ENCODE data around the gene CCNQ. TPM values are rescaled to one million over a fixed set of nuclear protein-coding genes. Genes with fewer than 3 reads are reported as not detected.

CCNQ gene
- total and polyA plus RNA-seq, 2 donors (not counting 3 experiments of a cell fraction or from before 2014, with no cell fraction given) = 21.3 to 37.0 TPM

GRCh38 chrX:153647461-153648357 lies 48.8 kb upstream of the CCNQ start:
- intact Hi-C loops (cut with micrococcal nuclease) = no loop called here
- dilution Hi-C loops (cut with MboI; ENCODE audit: extremely low pct_ligation_motif_present, low sequenced_read_pairs) = no loop called here

GRCh38 chrX:153646620-153647373 lies 47.9 kb upstream of the CCNQ start, which contains the start of gene DUSP9:
TSS of gene DUSP9 (plus strand) at chrX:153647203. CDS start at chrX:153647954, 751 bp downstream.
- no peak within 1 kb of the TSS for H3K27ac ChIP-seq (ENCODE audit: insufficient read depth, low read depth, low read length)
- H3K9me1 ChIP-seq (replicated peaks; ENCODE audit: control insufficient read depth, extremely low read depth, insufficient read depth, low read length) = no peaks in the 10 kb centered on the region
- no TSS peak for BruUV-seq (replicated peaks)
- H3K9me3 ChIP-seq (replicated peaks; ENCODE audit: control insufficient read depth, insufficient read depth, low read length) = no peaks in the 10 kb centered on the region
- no peaks in the 10 kb centered on the region for H3K79me2 ChIP-seq (ENCODE audit: control insufficient read depth, insufficient read depth, low read length)
- H4K20me1 ChIP-seq (replicated peaks; ENCODE audit: control insufficient read depth, extremely low read depth, insufficient read depth, low read length) = no peaks in the 10 kb centered on the region
- CTCF ChIA-PET = interaction anchor here (0.6 to 2.8 kb wide), 4 partner anchors 10 to 37 kb away, joined by 3 to 11 read pairs (median 4); no protein-coding TSS in a partner anchor
- H2AFZ ChIP-seq (ENCODE audit: low read depth, low read length) = no peak within 1 kb of the TSS
- H3K4me3 ChIP-seq (replicated peaks in 1 of 3; ENCODE audit: insufficient read depth in 1 of 3, low read depth in 1 of 3, low read length in 3 of 3) = no peak within 1 kb of the TSS
- DNase-seq (ENCODE audit: low read depth, low spot score) (peak; percentile 17), FAIRE-seq (peak; percentile 65)
- no peaks in the 10 kb centered on the region for H3K36me3 ChIP-seq (ENCODE audit: control insufficient read depth in 2 of 2, extremely low read depth in 1 of 2, insufficient read depth in 2 of 2, low read length in 2 of 2)
- no peaks in the 10 kb centered on the region for H3K4me1 ChIP-seq (ENCODE audit: control insufficient read depth, extremely low read depth, insufficient read depth, low read length)
- intact Hi-C loops (cut with micrococcal nuclease) (no loop called here), dilution Hi-C loops (cut with MboI; ENCODE audit: extremely low pct_ligation_motif_present, low sequenced_read_pairs) (no loop called here)
- H3K4me2 ChIP-seq (ENCODE audit: insufficient read depth, low read length) = no peak within 1 kb of the TSS
- peaks cover 48 to 50% of the 10 kb centered on the region in 2 experiments for H3K27me3 ChIP-seq (ENCODE audit: control insufficient read depth in 2 of 2, insufficient read depth in 2 of 2, low read length in 2 of 2)
- POLR2A ChIA-PET = no interaction called here
- no peak within 1 kb of the TSS for H3K9ac ChIP-seq (replicated peaks; ENCODE audit: extremely low read depth, insufficient read depth, low read length)
- TF ChIP-seq FOS (IDR thresholded peaks at IDR 0.05; ENCODE audit: borderline replicate concordance, insufficient read depth, low read length) (no peak), EZH2 (IDR thresholded peaks at IDR 0.05; ENCODE audit: borderline replicate concordance, low read depth, low read length, severe bottlenecking) (no peak), POLR2A (IDR thresholded peaks at IDR 0.05; ENCODE audit: low read depth, low read length) (no peak), JUN (IDR thresholded peaks at IDR 0.05; ENCODE audit: borderline replicate concordance, insufficient read depth, insufficient read length, low read depth) (no peak), GATA2 (IDR thresholded peaks at IDR 0.05; ENCODE audit: insufficient read depth, insufficient read length, low read depth, low read length) (no peak), CTCF (IDR thresholded peaks at IDR 0.05; ENCODE audit: extremely low read depth in 1 of 2, insufficient read depth in 1 of 2, low read depth in 1 of 2, low read length in 2 of 2) (no peak), POLR2AphosphoS5 (IDR thresholded peaks at IDR 0.05; ENCODE audit: insufficient read depth, low read depth, low read length) (no peak), MAX (IDR thresholded peaks at IDR 0.05; ENCODE audit: insufficient read depth, insufficient read length) (no peak), MYC (IDR thresholded peaks at IDR 0.05; ENCODE audit: low read depth, low read length) (no peak)

More at GRCh38 chrX:153647461-153648357, 48.8 kb upstream of the CCNQ start:
- no TSS peak for BruUV-seq (replicated peaks)
- H3K9ac ChIP-seq (replicated peaks; ENCODE audit: extremely low read depth, insufficient read depth, low read length) = no peak overlapping the region
- H3K4me2 ChIP-seq (ENCODE audit: insufficient read depth, low read length) = no peak overlapping the region
- no peaks in the 10 kb centered on the region for H4K20me1 ChIP-seq (replicated peaks; ENCODE audit: control insufficient read depth, extremely low read depth, insufficient read depth, low read length)
- no peak for FAIRE-seq
- no peak overlapping the region for H2AFZ ChIP-seq (ENCODE audit: low read depth, low read length)
- H3K27ac ChIP-seq (ENCODE audit: insufficient read depth, low read depth, low read length) = no peak overlapping the region
- H3K27me3 ChIP-seq (ENCODE audit: control insufficient read depth in 2 of 2, insufficient read depth in 2 of 2, low read length in 2 of 2) = peaks cover 44 to 46% of the 10 kb centered on the region in 2 experiments
- POLR2A ChIA-PET = no interaction called here
- H3K4me1 ChIP-seq (ENCODE audit: control insufficient read depth, extremely low read depth, insufficient read depth, low read length) = no peaks in the 10 kb centered on the region
- CTCF ChIA-PET = interaction anchor here (1.0 to 2.8 kb wide), 5 partner anchors 9 to 615 kb away, joined by 3 to 11 read pairs (median 4); no protein-coding TSS in a partner anchor
- no peak overlapping the region for H3K4me3 ChIP-seq (replicated peaks in 1 of 3; ENCODE audit: insufficient read depth in 1 of 3, low read depth in 1 of 3, low read length in 3 of 3)
- H3K9me3 ChIP-seq (replicated peaks; ENCODE audit: control insufficient read depth, insufficient read depth, low read length) = no peaks in the 10 kb centered on the region
- no peak for DNase-seq (ENCODE audit: low read depth, low spot score)
- TF ChIP-seq POLR2A (IDR thresholded peaks at IDR 0.05; ENCODE audit: low read depth, low read length) = no peak
- TF ChIP-seq EZH2 (IDR thresholded peaks at IDR 0.05; ENCODE audit: borderline replicate concordance, low read depth, low read length, severe bottlenecking) = peak; percentile 90
- H3K36me3 ChIP-seq (ENCODE audit: control insufficient read depth in 2 of 2, extremely low read depth in 1 of 2, insufficient read depth in 2 of 2, low read length in 2 of 2) = no peaks in the 10 kb centered on the region
- no peaks in the 10 kb centered on the region for H3K9me1 ChIP-seq (replicated peaks; ENCODE audit: control insufficient read depth, extremely low read depth, insufficient read depth, low read length)
- no peaks in the 10 kb centered on the region for H3K79me2 ChIP-seq (ENCODE audit: control insufficient read depth, insufficient read depth, low read length)
